ENCODE data around the gene RHOT2. TPM values are rescaled to one million over a fixed set of nuclear protein-coding genes. Genes with fewer than 3 reads are reported as not detected.

Gene RHOT2
- polyA plus RNA-seq, 2 donors, result 87.1 to 152 TPM

- no peaks in the 10 kb centered on the region for H3K9me3 ChIP-seq (ENCODE audit: control insufficient read depth in 2 of 2, insufficient read depth in 1 of 2, low read depth in 1 of 2, low read length in 1 of 2)
- 68 to 74% methylated on average over 25 of the region's 25 CpGs for WGBS, 2 donors
- no peak overlapping the region for H3K4me3 ChIP-seq (ENCODE audit: low read depth in 1 of 2, low read length in 2 of 2)
- no peaks in the 10 kb centered on the region for H3K36me3 ChIP-seq (ENCODE audit: control insufficient read depth in 2 of 2, insufficient read depth in 2 of 2, low read length in 1 of 2)
- H3K27ac ChIP-seq (ENCODE audit: low read depth in 2 of 2, low read length in 1 of 2), result no peak overlapping the region
- peaks cover 15 to 28% of the 10 kb centered on the region in 2 donors for H3K4me1 ChIP-seq (ENCODE audit: control insufficient read depth in 2 of 2, insufficient read depth in 2 of 2, low read length in 1 of 2)
- H3K27me3 ChIP-seq (ENCODE audit: control insufficient read depth in 1 of 2, insufficient read depth in 2 of 2, low read length in 2 of 2), result no peaks in the 10 kb centered on the region
Observed at GRCh38 chr16:647173-647902, 20.6 kb upstream of the RHOT2 start.

GRCh38 chr16:648071-648780 is 19.7 kb upstream of the RHOT2 start:
- WGBS, 2 donors, result 19 to 28% methylated on average over 24 of the region's 24 CpGs
- H3K27ac ChIP-seq (ENCODE audit: low read depth in 2 of 2, low read length in 1 of 2), result peak overlapping the region; percentile 87 to 90
- H3K4me3 ChIP-seq (ENCODE audit: low read depth in 1 of 2, low read length in 2 of 2), result peak overlapping the region; percentile 62 to 83
- H3K36me3 ChIP-seq (ENCODE audit: control insufficient read depth in 2 of 2, insufficient read depth in 2 of 2, low read length in 1 of 2), result no peaks in the 10 kb centered on the region
- peaks cover 15 to 19% of the 10 kb centered on the region in 2 donors for H3K4me1 ChIP-seq (ENCODE audit: control insufficient read depth in 2 of 2, insufficient read depth in 2 of 2, low read length in 1 of 2)
- no peaks in the 10 kb centered on the region for H3K9me3 ChIP-seq (ENCODE audit: control insufficient read depth in 2 of 2, insufficient read depth in 1 of 2, low read depth in 1 of 2, low read length in 1 of 2)
- H3K27me3 ChIP-seq (ENCODE audit: control insufficient read depth in 1 of 2, insufficient read depth in 2 of 2, low read length in 2 of 2), result no peaks in the 10 kb centered on the region

- H3K4me1 ChIP-seq (ENCODE audit: control insufficient read depth in 2 of 2, insufficient read depth in 2 of 2, low read length in 1 of 2), result peaks cover 15 to 19% of the 10 kb centered on the region in 2 donors
- H3K36me3 ChIP-seq (ENCODE audit: control insufficient read depth in 2 of 2, insufficient read depth in 2 of 2, low read length in 1 of 2), result peaks cover 0 to 5% of the 10 kb centered on the region in 2 donors
- WGBS, 2 donors, result 1% methylated on average over 73 to 91 of the region's 91 CpGs
- H3K4me3 ChIP-seq (ENCODE audit: low read depth in 1 of 2, low read length in 2 of 2), result peak within 1 kb of the TSS; percentile 62 to 83
- H3K9me3 ChIP-seq (ENCODE audit: control insufficient read depth in 2 of 2, insufficient read depth in 1 of 2, low read depth in 1 of 2, low read length in 1 of 2), result no peaks in the 10 kb centered on the region
- H3K27me3 ChIP-seq (ENCODE audit: control insufficient read depth in 1 of 2, insufficient read depth in 2 of 2, low read length in 2 of 2), result no peaks in the 10 kb centered on the region
- H3K27ac ChIP-seq (ENCODE audit: low read depth in 2 of 2, low read length in 1 of 2), result peak within 1 kb of the TSS; percentile 87 to 90
Observed at GRCh38 chr16:648781-649589, 18.9 kb upstream of the RHOT2 start, which contains the start of gene WDR90. WDR90 (plus strand) TSS chr16:649365; CDS start chr16:649417, 52 bp downstream.

GRCh38 chr16:649631-650030 is 18.3 kb upstream of the RHOT2 start:
- no peaks in the 10 kb centered on the region for H3K27me3 ChIP-seq (ENCODE audit: control insufficient read depth in 1 of 2, insufficient read depth in 2 of 2, low read length in 2 of 2)
- H3K9me3 ChIP-seq (ENCODE audit: control insufficient read depth in 2 of 2, insufficient read depth in 1 of 2, low read depth in 1 of 2, low read length in 1 of 2), result no peaks in the 10 kb centered on the region
- H3K4me1 ChIP-seq (ENCODE audit: control insufficient read depth in 2 of 2, insufficient read depth in 2 of 2, low read length in 1 of 2), result peaks cover 15 to 19% of the 10 kb centered on the region in 2 donors
- no peak overlapping the region for H3K27ac ChIP-seq (ENCODE audit: low read depth in 2 of 2, low read length in 1 of 2)
- H3K4me3 ChIP-seq (ENCODE audit: low read depth in 1 of 2, low read length in 2 of 2), result peak overlapping the region; percentile 62 to 83
- 2% methylated on average over 34 to 44 of the region's 44 CpGs for WGBS, 2 donors
- H3K36me3 ChIP-seq (ENCODE audit: control insufficient read depth in 2 of 2, insufficient read depth in 2 of 2, low read length in 1 of 2), result peaks cover 0 to 5% of the 10 kb centered on the region in 2 donors

GRCh38 chr16:651844-652243 is 16.1 kb upstream of the RHOT2 start:
- Histone ChIP-seq H3K27ac (ENCODE audit: low read depth in 2 of 2, low read length in 1 of 2) (no peak overlapping the region), H3K9me3 (ENCODE audit: control insufficient read depth in 2 of 2, insufficient read depth in 1 of 2, low read depth in 1 of 2, low read length in 1 of 2) (no peaks in the 10 kb centered on the region), H3K4me3 (ENCODE audit: low read depth in 1 of 2, low read length in 2 of 2) (no peak overlapping the region), H3K27me3 (ENCODE audit: control insufficient read depth in 1 of 2, insufficient read depth in 2 of 2, low read length in 2 of 2) (no peaks in the 10 kb centered on the region), H3K4me1 (ENCODE audit: control insufficient read depth in 2 of 2, insufficient read depth in 2 of 2, low read length in 1 of 2) (peaks cover 15 to 19% of the 10 kb centered on the region in 2 donors), H3K36me3 (ENCODE audit: control insufficient read depth in 2 of 2, insufficient read depth in 2 of 2, low read length in 1 of 2) (peaks cover 0 to 15% of the 10 kb centered on the region in 2 donors)
- 81 to 89% methylated on average over 22 of the region's 22 CpGs for WGBS, 2 donors

DNA sequence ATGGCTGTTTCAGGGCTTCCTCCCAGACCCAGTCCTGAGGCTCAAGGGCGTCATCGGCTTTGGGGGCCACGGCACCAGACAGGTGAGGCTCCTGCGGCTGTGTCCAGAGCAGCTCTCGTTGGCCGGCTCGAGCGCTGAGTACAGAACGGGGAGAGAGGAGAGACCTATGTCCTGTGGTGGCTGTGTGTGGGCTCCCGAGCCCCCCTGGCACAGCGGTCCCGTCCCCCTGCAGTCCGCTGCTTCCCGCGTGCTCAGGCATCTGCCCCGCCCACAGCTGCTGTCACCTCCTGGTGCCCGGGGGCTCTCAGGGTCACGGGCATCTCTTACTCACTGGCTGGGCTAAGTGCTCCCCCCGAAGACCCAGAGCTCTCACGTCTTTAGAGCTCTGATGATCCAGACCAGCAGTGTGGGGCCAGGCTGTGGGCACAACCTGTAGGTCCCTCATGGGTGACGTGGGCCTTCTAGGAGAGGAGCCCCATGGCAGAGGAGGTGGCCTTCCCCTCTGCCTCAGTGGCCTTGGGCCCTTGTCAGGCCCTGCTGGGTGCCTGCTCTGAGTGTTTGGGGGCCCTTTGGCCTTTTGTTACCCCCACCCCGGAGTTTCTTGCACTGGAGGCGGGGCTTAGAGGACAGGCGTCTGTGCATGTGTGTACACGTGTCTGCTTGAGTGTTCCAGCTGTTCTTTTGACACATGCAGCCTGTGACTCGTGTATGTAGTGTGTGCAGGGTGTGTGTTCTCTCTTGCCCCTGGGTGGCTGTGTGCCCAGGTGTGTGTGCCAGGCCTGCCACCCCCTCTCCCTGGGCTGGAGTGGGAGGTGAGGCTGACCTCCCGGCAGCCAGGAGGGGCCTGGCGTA is 15.3 kb upstream of the RHOT2 start:
- no peaks in the 10 kb centered on the region for H3K9me3 ChIP-seq (ENCODE audit: control insufficient read depth in 2 of 2, insufficient read depth in 1 of 2, low read depth in 1 of 2, low read length in 1 of 2)
- no peaks in the 10 kb centered on the region for H3K27me3 ChIP-seq (ENCODE audit: control insufficient read depth in 1 of 2, insufficient read depth in 2 of 2, low read length in 2 of 2)
- no peak overlapping the region for H3K27ac ChIP-seq (ENCODE audit: low read depth in 2 of 2, low read length in 1 of 2)
- peaks cover 9 to 14% of the 10 kb centered on the region in 2 donors for H3K4me1 ChIP-seq (ENCODE audit: control insufficient read depth in 2 of 2, insufficient read depth in 2 of 2, low read length in 1 of 2)
- H3K4me3 ChIP-seq (ENCODE audit: low read depth in 1 of 2, low read length in 2 of 2), result no peak overlapping the region
- H3K36me3 ChIP-seq (ENCODE audit: control insufficient read depth in 2 of 2, insufficient read depth in 2 of 2, low read length in 1 of 2), result peaks cover 0 to 15% of the 10 kb centered on the region in 2 donors
- 76 to 84% methylated on average over 19 to 28 of the region's 28 CpGs for WGBS, 2 donors

- Histone ChIP-seq H3K36me3 (ENCODE audit: control insufficient read depth in 2 of 2, insufficient read depth in 2 of 2, low read length in 1 of 2) (peaks cover 0 to 23% of the 10 kb centered on the region in 2 donors), H3K9me3 (ENCODE audit: control insufficient read depth in 2 of 2, insufficient read depth in 1 of 2, low read depth in 1 of 2, low read length in 1 of 2) (no peaks in the 10 kb centered on the region), H3K4me3 (ENCODE audit: low read depth in 1 of 2, low read length in 2 of 2) (no peak overlapping the region), H3K27ac (ENCODE audit: low read depth in 2 of 2, low read length in 1 of 2) (no peak overlapping the region), H3K4me1 (ENCODE audit: control insufficient read depth in 2 of 2, insufficient read depth in 2 of 2, low read length in 1 of 2) (peaks cover 4 to 8% of the 10 kb centered on the region in 2 donors), H3K27me3 (ENCODE audit: control insufficient read depth in 1 of 2, insufficient read depth in 2 of 2, low read length in 2 of 2) (no peaks in the 10 kb centered on the region)
- 92 to 93% methylated on average over 12 of the region's 12 CpGs for WGBS, 2 donors
Observed at GRCh38 chr16:654034-654433, 13.9 kb upstream of the RHOT2 start.

GRCh38 chr16:657487-657886 is 10.4 kb upstream of the RHOT2 start:
- Histone ChIP-seq H3K27me3 (ENCODE audit: control insufficient read depth in 1 of 2, insufficient read depth in 2 of 2, low read length in 2 of 2) (no peaks in the 10 kb centered on the region), H3K27ac (ENCODE audit: low read depth in 2 of 2, low read length in 1 of 2) (no peak overlapping the region), H3K36me3 (ENCODE audit: control insufficient read depth in 2 of 2, insufficient read depth in 2 of 2, low read length in 1 of 2) (peaks cover 0 to 23% of the 10 kb centered on the region in 2 donors), H3K9me3 (ENCODE audit: control insufficient read depth in 2 of 2, insufficient read depth in 1 of 2, low read depth in 1 of 2, low read length in 1 of 2) (no peaks in the 10 kb centered on the region), H3K4me3 (ENCODE audit: low read depth in 1 of 2, low read length in 2 of 2) (no peak overlapping the region), H3K4me1 (ENCODE audit: control insufficient read depth in 2 of 2, insufficient read depth in 2 of 2, low read length in 1 of 2) (peaks cover 0 to 3% of the 10 kb centered on the region in 2 donors)
- WGBS, 2 donors, result 92 to 93% methylated on average over 22 of the region's 22 CpGs

Measured in esophagus (tissue), 2 donors.